Hepatocyte (in vitro differentiated cells): ENCODE data around the gene GLRA2. TPM values are rescaled to one million over a fixed set of nuclear protein-coding genes. Genes with fewer than 3 reads are reported as not detected.

Source experiments
- DNase-seq: peaks from one replicate; pipeline ENCODE4 v3.0.0-alpha.2; 2016; ENCODE audit warnings: low spot score
- H2AFZ ChIP-seq: fragments of 200-600 bp; sonication (generic); 2 replicates; pipeline ENCODE4 v1.6.0; 2016; ENCODE audit warnings: antibody characterized with exemption, mild to moderate bottlenecking
- H3K27ac ChIP-seq: fragments of 200-600 bp; sonication (generic); 2 replicates; pipeline ENCODE4 v1.5.1; 2016; ENCODE audit warnings: mild to moderate bottlenecking
- H3K27me3 ChIP-seq: fragments of 200-600 bp; sonication (generic); 2 replicates; pipeline ENCODE4 v1.6.1; 2016
- H3K36me3 ChIP-seq: fragments of 200-600 bp; sonication (generic); replicated peaks from 2 replicates; pipeline ENCODE4 v1.5.1; 2016; ENCODE audit warnings: low read depth; ENCODE audit not compliant: insufficient read depth
- H3K4me1 ChIP-seq: fragments of 200-600 bp; sonication (generic); 2 replicates; pipeline ENCODE4 v1.5.1; 2016; ENCODE audit warnings: mild to moderate bottlenecking, moderate library complexity; ENCODE audit not compliant: insufficient read depth
- H3K4me2 ChIP-seq: fragments of 200-600 bp; sonication (generic); 2 replicates; pipeline ENCODE4 v1.6.0; 2016
- H3K4me3 ChIP-seq: fragments of 200-600 bp; sonication (generic); 2 replicates; pipeline ENCODE4 v1.5.1; 2016; ENCODE audit warnings: mild to moderate bottlenecking
- H3K79me2 ChIP-seq: fragments of 200-600 bp; sonication (generic); 2 replicates; pipeline ENCODE4 v1.6.0; 2017; ENCODE audit warnings: mild to moderate bottlenecking
- H3K9me2 ChIP-seq: fragments of 200-600 bp; sonication (generic); replicated peaks from 2 replicates; pipeline ENCODE4 v1.6.0; 2017; ENCODE audit warnings: mild to moderate bottlenecking; ENCODE audit not compliant: insufficient read depth
- H3K9me3 ChIP-seq: fragments of 200-600 bp; sonication (generic); 2 replicates; pipeline ENCODE4 v1.5.1; 2016; ENCODE audit warnings: low read depth, mild to moderate bottlenecking
- H4K20me1 ChIP-seq: fragments of 200-600 bp; sonication (generic); 2 replicates; pipeline ENCODE4 v1.6.0; 2016; ENCODE audit warnings: mild to moderate bottlenecking; ENCODE audit not compliant: insufficient read depth, poor library complexity, severe bottlenecking
- EZH2 ChIP-seq: fragments of 200-600 bp; sonication (generic); IDR thresholded peaks from 2 replicates; pipeline ENCODE4 v1.6.1; 2016; ENCODE audit warnings: antibody characterized with exemption, mild to moderate bottlenecking, borderline replicate concordance
- EZH2phosphoT487 ChIP-seq: fragments of 200-600 bp; sonication (generic); IDR thresholded peaks from one replicate; pipeline ENCODE4 v1.6.1; 2018; ENCODE audit warnings: antibody characterized with exemption, mild to moderate bottlenecking, low read depth, moderate library complexity; ENCODE audit not compliant: unreplicated experiment, severe bottlenecking
- WGBS: methylation state at CpG from one replicate; pipeline ENCODE4 v1.1.6; 2016; ENCODE audit warnings: low lambda C conversion rate; ENCODE audit errors: missing lambda C conversion rate; 5-methylcytosine and 5-hydroxymethylcytosine counted together
- polyA plus RNA-seq: library from polyadenylated mRNA; unstranded; fragments of >200 nt; fragmentation: Nextera tagmentation; extraction: Ambion mirVana; gene quantifications from 2 replicates; pipeline ENCODE4 v1.2.1, GENCODE V29; 2016
- total RNA-seq: library from RNA; depleted of rRNA; stranded (reverse); fragments of >200 nt; gene quantifications from 2 replicates; pipeline ENCODE4 v1.2.3, GENCODE V29; 2014
- TF ChIP-seq, protein P1 (sequence below): fragments of 200-600 bp; sonication (generic); IDR thresholded peaks from 2 replicates; pipeline ENCODE4 v1.5.1; 2016; ENCODE audit warnings: antibody characterized with exemption, mild to moderate bottlenecking; ENCODE audit not compliant: poor library complexity

The GLRA2 gene
- total and polyA plus RNA-seq, 2 experiments from 2014 or later = not detected

DNA sequence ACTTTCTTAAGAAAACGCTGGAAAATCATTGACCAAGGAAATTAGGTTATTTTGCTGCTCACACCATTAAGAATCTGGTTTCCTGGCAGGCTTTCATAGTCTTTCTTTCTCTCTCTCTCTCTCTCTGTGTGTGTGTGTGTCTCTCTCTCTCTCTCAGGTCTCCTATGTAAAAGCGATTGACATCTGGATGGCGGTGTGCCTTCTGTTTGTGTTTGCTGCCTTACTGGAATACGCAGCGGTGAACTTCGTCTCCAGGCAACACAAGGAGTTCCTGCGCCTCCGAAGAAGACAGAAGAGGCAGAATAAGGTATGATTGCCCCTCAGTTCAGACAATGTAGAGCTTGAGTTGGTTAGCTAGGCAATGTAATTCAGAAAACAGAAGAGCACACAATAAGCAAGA is 161.2 kb downstream of the GLRA2 start:
- Histone ChIP-seq H3K4me1 (no peaks in the 10 kb centered on the region), H3K27me3 (no peaks in the 10 kb centered on the region), H3K9me3 (no peaks in the 10 kb centered on the region), H2AFZ (no peak overlapping the region), H3K4me2 (no peak overlapping the region), H3K9me2 (no peaks in the 10 kb centered on the region), H3K79me2 (no peaks in the 10 kb centered on the region), H3K4me3 (no peak overlapping the region), H3K36me3 (no peaks in the 10 kb centered on the region), H3K27ac (no peak overlapping the region), H4K20me1 (no peaks in the 10 kb centered on the region)
- no peak for DNase-seq
- 73% methylated on average over 8 of the region's 8 CpGs for WGBS
- TF ChIP-seq, protein P1, sequence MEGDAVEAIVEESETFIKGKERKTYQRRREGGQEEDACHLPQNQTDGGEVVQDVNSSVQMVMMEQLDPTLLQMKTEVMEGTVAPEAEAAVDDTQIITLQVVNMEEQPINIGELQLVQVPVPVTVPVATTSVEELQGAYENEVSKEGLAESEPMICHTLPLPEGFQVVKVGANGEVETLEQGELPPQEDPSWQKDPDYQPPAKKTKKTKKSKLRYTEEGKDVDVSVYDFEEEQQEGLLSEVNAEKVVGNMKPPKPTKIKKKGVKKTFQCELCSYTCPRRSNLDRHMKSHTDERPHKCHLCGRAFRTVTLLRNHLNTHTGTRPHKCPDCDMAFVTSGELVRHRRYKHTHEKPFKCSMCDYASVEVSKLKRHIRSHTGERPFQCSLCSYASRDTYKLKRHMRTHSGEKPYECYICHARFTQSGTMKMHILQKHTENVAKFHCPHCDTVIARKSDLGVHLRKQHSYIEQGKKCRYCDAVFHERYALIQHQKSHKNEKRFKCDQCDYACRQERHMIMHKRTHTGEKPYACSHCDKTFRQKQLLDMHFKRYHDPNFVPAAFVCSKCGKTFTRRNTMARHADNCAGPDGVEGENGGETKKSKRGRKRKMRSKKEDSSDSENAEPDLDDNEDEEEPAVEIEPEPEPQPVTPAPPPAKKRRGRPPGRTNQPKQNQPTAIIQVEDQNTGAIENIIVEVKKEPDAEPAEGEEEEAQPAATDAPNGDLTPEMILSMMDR = no peak
- TF ChIP-seq EZH2 = no peak

DNA sequence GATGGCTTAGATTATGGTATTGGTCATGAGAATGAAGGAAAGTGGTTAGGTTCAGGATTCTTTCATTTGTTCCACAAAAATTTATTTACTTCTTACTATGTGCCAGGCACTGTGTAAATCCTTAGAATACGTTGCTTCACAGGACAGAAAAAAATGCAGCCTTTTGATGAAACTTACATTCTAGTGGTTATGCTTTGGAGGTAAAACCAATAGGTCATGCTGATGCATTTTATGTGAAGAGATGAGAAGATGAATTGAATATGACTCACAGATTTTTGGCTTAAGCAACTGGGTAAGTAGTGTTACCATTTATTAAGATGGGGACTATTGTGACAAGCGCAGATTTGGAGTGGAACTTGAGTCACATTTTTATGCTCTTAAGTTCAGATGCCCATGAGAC is 165.3 kb downstream of the GLRA2 start:
- H3K9me3 ChIP-seq = no peaks in the 10 kb centered on the region
- whole genome bisulfite sequencing = 62% methylated on average over 2 of the region's 2 CpGs
- no peaks in the 10 kb centered on the region for H3K36me3 ChIP-seq
- TF ChIP-seq, protein P1 = no peak
- TF ChIP-seq EZH2 (no peak), EZH2phosphoT487 (no peak)
- H3K4me1 ChIP-seq = no peaks in the 10 kb centered on the region
- no peak overlapping the region for H3K27ac ChIP-seq
- no peaks in the 10 kb centered on the region for H3K79me2 ChIP-seq
- no peaks in the 10 kb centered on the region for H3K9me2 ChIP-seq
- no peaks in the 10 kb centered on the region for H3K27me3 ChIP-seq
- H4K20me1 ChIP-seq = no peaks in the 10 kb centered on the region
- no peak overlapping the region for H2AFZ ChIP-seq
- H3K4me3 ChIP-seq = no peak overlapping the region
- no peak for DNase-seq
- H3K4me2 ChIP-seq = no peak overlapping the region

DNA sequence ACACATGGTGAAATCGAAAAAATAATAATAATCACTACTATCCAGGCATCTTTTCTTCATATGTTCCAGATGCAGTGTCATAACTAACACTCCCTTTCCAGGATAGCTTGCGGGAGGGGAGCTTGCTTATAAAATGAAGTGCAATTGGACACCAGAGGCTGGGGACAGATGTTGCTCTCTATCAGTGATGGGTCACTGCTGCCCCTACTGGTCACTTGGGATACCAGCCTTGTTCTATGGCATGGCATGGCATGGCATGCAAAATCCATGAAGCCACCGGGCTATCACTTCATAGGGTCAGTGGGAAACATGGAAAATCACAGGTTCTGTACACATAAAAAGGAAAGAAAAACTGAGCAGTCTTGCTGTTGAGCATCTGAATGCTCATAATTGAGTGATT is 168.1 kb downstream of the GLRA2 start:
- TF ChIP-seq, protein P1 = peak; percentile 23
- TF ChIP-seq EZH2 = no peak
- 67% methylated on average over 3 of the region's 3 CpGs for WGBS
- H3K36me3 ChIP-seq = no peaks in the 10 kb centered on the region
- DNase-seq = peak; percentile 13
- H3K9me3 ChIP-seq = no peaks in the 10 kb centered on the region
- H3K9me2 ChIP-seq = no peaks in the 10 kb centered on the region
- no peaks in the 10 kb centered on the region for H3K27me3 ChIP-seq
- H3K27ac ChIP-seq = no peak overlapping the region
- no peaks in the 10 kb centered on the region for H4K20me1 ChIP-seq
- no peak overlapping the region for H3K4me2 ChIP-seq
- H3K4me3 ChIP-seq = no peak overlapping the region
- no peaks in the 10 kb centered on the region for H3K4me1 ChIP-seq
- no peak overlapping the region for H2AFZ ChIP-seq
- no peaks in the 10 kb centered on the region for H3K79me2 ChIP-seq

DNA sequence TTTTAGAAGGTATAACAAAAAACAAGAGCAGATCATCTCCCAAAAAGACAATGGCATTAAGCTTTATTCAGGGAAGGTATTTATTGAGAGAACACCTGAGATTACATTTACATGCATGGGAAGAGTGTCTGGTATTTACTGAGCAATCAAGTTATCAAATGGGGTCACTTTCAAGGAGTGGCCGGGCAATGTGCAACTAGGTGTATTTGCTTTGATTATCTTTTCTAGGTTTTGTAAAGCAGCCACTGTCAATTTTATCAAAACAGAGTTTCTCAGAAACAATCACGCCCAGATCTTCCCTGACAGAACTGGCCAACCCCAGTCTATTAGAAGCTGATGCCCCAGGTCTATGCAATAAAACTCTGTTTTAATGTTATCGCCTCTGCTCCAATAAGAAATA is 169.5 kb downstream of the GLRA2 start:
- no peak overlapping the region for H3K4me2 ChIP-seq
- no peak for TF ChIP-seq EZH2
- TF ChIP-seq, protein P1 = no peak
- no peak for TF ChIP-seq EZH2phosphoT487
- H3K27me3 ChIP-seq = no peaks in the 10 kb centered on the region
- H3K9me3 ChIP-seq = no peaks in the 10 kb centered on the region
- no peaks in the 10 kb centered on the region for H3K36me3 ChIP-seq
- H3K79me2 ChIP-seq = no peaks in the 10 kb centered on the region
- no peaks in the 10 kb centered on the region for H3K9me2 ChIP-seq
- peak; percentile 16 for DNase-seq
- H3K4me3 ChIP-seq = no peak overlapping the region
- H3K4me1 ChIP-seq = no peaks in the 10 kb centered on the region
- H2AFZ ChIP-seq = no peak overlapping the region
- no peaks in the 10 kb centered on the region for H4K20me1 ChIP-seq
- no peak overlapping the region for H3K27ac ChIP-seq
- 69% methylated on average over 3 of the region's 3 CpGs for WGBS
